IPS-18c (cell line): ENCODE data around the gene WNT7A.
"Not testable (repeated sequence)": the region's sequence is repeated elsewhere in the genome, so short reads cannot be mapped to it uniquely, and the experiment has no call there.

Source experiments
- H3K4me3 ChIP-seq: 2 replicates; pipeline ENCODE4 v1.7.0; 2013; ENCODE audit warnings: low read depth, mild to moderate bottlenecking, low read length, moderate library complexity; ENCODE audit not compliant: insufficient read depth
- H3K9me3 ChIP-seq: one replicate; pipeline ENCODE4 v1.6.1; 2013; ENCODE audit warnings: mild to moderate bottlenecking, low read length, moderate library complexity; ENCODE audit not compliant: control insufficient read depth, insufficient read depth

WNT7A gene

DNA sequence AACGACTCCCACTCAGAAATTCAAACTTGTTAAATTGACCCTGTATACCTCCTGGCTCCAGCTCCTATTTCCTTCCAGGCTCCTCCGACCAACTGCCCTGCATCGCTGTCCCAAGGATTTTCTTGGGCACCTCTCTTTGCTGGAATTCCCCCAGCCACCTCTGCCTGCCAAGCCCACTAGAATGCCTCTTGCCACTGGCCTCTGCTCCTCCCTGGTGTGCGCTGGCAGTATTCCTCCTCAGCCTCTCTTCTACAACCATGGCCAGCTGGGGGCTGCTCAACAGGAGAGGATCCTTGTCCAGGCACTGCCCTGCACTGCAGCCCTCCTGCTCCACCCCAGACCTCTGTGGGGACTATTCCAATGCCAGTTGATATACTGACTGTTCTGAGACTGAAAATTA, 7.4 kb downstream of the WNT7A start:
- no peak overlapping the region for H3K4me3 ChIP-seq
- H3K9me3 ChIP-seq, result no peaks in the 10 kb centered on the region

DNA sequence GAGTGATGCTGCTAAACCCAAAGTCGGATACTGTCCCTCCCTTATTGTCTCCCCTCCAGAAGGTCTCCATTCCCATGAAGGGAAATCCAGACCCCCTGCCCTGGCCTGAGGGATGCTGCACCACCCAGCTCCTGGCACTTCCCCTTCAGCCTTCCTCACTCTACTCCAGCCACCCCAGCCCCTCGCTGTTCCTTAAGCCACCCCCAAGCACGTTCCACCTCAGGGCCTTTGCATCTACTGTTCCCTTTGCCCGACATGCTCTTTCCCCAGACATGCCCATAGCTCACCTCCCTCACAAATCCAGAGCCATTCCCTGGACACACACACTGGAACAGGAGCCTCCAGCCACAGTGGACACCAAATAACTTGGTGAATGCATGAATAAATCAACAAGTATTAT, 8.1 kb downstream of the WNT7A start:
- Histone ChIP-seq H3K4me3 (no peak overlapping the region), H3K9me3 (no peaks in the 10 kb centered on the region)

DNA sequence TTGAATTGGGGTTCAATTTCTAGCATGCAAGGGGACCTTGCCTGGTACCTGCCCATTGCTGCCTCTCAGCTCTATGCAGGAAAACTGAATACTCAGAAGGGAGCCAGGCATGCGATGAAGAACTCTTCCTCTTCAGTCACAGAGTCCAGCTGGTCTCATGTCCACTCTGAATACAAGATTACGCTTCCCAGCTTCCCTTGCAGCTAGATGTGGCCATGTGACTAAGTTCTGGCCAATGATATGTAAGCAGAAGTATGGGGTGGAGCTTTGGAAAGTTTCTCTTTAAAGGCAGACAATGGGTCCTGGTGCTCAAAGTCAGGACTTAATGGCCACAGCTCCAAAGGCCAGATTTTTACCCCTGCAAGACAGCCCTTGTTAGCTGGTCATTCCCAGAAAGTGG, 9.0 kb downstream of the WNT7A start:
- H3K4me3 ChIP-seq, result no peak overlapping the region
- H3K9me3 ChIP-seq, result no peaks in the 10 kb centered on the region

DNA sequence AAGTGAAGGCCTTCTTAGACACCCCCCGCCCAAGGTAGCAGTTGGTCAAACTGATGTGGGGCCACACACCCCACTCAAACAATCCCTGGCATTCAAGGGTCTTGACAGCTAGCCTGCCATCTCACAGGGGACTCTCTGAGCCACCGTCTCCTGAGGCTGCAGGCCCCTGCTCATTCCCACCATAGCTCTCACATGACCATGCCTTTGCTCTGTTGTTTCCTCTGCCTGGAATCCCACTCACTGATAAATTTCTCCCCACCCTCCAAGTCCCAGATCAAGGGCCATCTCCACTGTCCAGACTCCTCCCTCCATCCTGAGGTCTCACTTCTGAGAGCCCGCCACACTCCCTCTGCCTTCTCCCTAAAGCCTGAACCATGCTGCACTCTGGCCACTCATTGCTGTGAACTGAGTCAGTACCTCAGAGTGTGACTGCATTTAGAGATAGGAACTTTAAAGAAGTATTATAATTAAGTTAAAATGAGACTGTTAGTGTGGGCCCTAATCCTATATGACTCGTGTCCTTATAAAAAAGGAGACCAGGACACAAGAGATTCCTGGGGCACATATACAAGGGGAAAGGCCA, 10.0 kb downstream of the WNT7A start:
- Histone ChIP-seq H3K4me3 (no peak overlapping the region), H3K9me3 (no peaks in the 10 kb centered on the region)

DNA sequence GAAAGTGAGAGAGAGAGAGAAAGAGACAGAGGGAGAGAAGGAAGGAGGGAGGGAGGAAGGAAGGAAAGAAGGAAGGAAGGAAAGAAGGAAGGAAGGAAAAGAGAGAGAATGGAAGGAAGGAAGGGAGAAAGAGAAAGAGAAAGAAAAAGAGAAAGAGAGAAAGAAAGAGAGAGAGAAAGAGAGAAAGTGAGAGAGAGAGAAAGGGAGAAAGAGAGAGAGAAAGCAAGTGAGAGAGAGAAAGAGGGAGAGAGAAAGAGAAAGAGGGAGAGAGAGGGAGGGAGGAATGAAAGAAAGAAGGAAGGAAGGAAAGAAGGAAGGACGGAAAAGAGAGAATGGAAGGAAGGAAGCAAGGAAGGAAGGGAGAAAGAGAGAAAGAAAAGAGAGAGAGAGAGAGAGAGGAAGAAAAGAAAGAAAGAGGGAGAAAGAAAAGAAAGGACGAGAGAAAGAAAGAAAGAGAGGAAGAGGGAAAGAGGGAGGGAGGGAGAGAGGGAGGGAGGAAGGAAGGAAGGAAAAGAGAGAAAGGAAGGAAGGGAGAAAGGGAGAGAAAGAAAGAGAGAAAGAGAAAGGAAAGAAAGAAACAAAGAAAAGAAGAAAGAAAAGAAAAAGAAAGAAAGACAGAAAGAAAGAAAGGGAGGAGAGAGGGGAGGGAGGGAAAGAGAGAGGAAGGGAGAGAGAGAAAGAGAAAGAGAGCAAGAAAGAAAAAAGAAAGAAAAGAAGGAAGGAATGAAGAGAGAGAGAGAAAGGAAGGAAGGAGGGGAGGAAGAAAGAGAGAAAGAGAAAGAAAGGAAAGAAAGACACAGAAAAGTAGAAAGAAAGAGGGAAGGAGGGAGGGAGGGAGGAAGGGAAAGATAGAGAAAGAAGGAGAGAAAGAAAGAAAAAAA, 10.8 kb downstream of the WNT7A start:
- Histone ChIP-seq H3K4me3 (no peak overlapping the region), H3K9me3 (no peaks in the 10 kb centered on the region)

DNA sequence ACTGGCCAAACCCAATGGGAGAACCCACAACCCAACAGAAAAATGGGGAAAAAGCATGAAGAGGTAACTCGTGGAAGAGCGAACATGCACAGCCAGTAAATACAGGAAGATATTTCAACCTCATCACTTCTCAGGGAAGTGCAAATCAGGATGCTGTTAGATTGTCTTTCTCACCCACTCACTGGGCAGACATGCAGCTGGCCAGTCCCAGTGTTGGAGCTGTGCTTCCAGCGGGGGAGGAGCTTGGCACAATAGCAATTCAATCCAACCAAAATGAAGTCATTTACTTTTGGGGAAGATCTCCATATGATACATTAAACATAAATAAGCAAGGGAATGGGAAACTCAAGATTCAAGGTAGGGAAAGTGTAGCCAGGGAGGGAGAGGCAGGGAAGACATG, 12.1 kb downstream of the WNT7A start:
- H3K4me3 ChIP-seq, result no peak overlapping the region
- no peaks in the 10 kb centered on the region for H3K9me3 ChIP-seq

DNA sequence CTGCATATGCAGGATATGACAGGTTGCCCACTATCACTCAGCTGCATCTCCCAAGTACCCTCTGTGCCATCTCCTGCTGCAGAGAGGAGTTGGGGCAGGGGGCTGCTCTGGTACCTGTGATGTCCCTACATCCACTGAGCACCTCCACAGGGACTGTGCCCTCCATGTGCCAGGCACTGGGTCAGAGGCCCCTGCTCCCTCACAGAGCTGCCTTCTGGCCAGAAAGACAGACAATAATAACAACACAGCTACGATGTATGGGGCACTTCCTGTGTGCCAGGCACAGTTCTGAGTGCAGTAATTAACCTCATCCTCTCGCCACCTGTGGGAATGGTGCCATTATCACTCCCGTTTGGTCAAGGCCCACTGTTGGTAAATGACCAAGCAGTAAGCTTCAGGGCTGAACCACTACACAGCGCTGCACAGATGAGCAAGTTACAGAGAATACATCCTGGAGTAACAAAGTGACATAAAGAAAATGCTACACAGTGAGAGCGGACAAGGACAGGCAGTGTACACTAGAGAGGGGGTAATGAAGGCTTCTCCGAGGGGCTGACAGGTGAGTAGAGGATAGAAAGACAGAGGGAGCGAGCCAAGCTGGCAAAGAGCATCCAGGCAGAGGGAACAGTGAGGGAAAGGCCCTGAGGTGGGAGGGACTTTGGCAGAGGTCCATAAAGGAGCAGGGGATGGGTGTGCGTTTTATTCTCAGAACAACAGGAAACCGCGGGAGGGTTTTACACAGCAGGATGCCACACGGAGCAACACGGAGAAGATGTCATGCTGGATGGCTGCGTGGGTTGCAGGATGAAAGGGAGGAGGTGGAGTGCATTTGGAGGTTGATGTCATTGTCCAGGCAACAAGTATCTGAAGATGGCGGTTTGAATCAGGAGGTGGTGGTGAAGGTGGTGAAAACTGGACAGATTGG, 13.6 kb downstream of the WNT7A start:
- Histone ChIP-seq H3K4me3 (no peak overlapping the region), H3K9me3 (no peaks in the 10 kb centered on the region)

DNA sequence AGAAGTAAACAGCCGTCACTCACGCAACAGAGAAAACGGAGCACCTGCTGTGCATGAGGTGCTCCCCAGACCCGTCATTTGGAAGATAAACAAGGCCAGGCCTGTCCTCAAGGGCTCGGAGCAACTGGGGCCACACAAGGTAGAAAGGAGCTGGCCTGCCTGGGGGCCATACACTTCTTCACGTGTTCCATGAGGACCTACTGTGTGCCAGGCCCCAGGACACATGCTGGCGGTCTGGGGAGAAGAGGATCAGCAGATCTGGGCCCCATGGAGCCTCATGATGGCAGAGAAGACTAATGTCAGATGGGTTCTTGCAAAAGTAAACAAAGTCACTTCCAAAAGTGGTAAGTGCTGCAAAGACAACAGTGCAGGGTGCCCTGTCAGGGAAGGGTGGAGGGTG, 14.3 kb downstream of the WNT7A start:
- Histone ChIP-seq H3K9me3 (no peaks in the 10 kb centered on the region), H3K4me3 (no peak overlapping the region)

DNA sequence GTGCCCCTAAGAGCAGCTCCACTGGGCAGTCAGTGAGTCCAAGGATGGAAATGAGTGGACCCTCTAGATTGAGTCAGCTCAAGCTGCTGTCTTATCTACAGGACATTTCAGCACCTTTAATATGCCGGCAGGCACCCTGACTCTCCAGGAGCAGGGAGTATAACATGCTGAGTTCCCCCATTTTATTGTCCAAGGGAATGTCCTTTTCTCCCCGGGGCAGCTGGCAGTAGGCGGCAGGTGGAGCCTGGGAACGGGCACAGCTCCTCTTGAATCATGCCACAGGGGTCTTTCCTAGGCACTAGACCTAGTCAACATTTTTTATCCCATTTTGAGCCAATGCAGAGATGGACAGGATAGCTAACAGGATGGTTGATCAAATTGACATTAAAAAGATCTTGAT, 14.8 kb downstream of the WNT7A start:
- H3K4me3 ChIP-seq, result no peak overlapping the region
- no peaks in the 10 kb centered on the region for H3K9me3 ChIP-seq

DNA sequence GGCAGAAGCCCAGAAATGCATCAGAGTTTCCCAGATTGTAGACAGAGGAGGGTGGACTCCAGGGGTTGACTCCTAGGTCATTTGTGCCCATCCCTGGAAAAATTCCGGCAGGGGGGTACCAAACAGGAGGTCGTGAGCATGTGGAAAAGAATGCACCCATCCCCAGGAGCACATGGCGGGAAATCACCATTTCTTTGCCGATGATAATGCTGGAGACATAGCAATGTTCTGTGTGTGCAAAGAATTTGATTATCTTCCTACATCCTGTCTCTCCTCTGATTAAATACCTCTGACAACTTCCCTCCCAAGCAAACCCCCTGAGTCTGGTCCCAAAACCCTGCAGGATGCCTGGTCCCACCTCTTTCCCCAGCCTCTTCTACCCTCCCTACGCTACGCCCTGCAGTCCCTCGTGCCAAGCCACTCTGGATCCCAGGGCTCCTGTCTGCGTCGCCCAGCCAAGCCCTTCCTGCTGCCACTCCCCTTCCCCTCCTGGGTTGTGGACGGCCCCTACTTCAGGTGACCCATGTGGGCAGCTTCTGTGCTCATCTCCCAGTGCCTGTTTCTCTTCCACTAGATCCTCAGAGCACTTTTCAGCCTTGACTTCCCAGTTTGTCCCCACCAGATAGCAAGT, 15.8 kb downstream of the WNT7A start:
- H3K4me3 ChIP-seq, result no peak overlapping the region
- no peaks in the 10 kb centered on the region for H3K9me3 ChIP-seq

DNA sequence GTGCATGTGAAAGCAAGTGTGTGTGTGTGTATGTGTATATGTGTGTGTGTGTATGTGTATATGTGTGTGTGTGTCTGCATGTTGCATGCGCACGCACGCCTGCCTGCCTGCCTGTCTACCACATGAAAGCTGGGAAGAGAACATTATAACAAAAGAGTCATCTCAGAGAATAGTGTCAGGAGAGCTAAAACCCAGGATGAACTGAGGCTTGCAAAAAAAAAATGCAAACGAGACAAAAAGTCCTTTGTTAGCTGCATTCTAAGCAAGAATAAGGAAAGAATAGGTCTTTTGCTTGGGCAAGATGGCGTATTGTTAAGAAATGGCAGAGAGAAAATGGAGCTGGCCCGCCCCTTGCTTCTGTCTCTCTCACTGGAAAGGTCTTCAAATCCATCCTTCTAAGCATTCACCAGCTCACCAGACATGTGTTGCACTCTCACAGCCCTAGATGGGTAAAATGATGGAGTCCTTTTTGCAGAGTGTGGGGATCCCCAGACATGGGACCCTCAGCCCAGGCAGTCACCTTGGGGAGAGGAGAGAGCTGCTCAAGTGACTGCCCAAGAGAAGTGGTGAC, 16.4 kb downstream of the WNT7A start:
- Histone ChIP-seq H3K9me3 (no peaks in the 10 kb centered on the region), H3K4me3 (no peak overlapping the region)

DNA sequence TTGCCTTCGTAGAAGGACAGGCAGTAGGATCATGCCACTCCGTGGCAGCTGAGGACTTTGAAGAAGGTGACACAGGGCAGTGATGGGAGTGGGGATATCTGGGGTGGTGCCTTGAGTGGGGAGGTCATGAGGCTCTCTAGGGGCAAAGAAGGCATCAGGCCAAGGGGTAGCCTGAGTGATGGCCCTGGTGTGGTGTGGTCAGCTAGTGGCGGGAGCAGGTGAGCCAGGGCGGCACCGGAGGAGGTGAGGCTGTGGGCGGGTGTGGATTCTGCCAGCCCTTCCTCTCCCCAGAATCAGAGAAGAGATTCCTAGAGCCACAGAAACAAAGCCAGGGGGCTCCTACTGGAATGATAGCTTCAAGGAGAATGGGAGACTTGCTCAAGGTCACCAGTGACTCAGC, 18.4 kb downstream of the WNT7A start:
- Histone ChIP-seq H3K4me3 (no peak overlapping the region), H3K9me3 (no peaks in the 10 kb centered on the region)

DNA sequence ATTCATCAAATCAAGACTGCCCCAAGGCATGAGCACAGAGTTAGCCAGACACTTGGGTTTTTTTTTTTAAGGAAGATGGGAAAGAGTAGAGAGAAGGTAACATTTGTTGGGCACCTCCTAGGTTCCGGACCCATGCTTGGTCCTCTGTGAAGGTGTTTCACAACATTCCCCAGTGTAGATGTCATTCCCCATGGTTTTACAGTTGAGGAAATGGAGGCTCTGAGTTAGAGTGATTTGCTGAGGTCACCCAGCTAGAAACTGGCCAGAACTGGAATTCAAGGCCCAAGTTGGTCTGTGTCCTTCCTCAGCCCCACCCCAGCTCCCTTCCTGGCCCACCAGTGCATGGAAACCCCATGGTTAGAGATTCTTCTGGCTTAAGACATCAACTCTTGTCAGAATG, 19.9 kb downstream of the WNT7A start:
- H3K4me3 ChIP-seq, result no peak overlapping the region
- H3K9me3 ChIP-seq, result no peaks in the 10 kb centered on the region

DNA sequence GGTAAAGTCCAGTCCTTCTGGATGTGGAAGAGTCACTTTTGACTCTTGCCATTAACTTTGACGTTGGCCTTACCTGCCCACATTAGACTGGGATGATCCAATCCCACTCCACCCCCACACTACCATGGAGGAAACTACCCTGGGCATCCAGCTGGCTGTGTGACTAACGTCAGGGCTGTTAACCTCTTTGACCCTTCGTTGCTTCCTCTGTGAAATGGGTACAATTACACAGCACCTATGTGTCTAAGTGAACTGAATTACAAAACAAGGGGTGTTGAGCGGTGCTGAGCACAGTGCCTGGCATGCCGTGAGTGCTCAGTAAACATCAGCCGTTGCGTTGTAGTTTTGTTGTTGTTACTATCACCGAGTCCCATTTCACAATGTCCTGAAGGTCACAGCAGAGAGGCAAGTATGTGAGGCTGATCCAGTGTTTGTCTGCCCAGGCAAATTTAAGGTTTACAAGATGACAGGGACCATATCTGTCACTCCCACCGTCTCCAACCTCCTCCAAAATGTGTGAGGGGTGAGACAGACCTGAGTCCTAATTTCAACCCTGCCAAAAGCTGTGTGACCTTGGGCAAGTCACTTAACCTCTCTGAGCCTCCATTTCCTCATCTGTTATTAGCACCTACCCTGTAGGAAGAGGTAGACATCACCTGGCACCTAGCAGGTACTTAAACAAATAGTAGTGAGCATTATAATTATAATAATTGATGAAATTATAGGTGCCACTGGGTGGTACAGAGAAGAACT, 20.9 kb downstream of the WNT7A start:
- Histone ChIP-seq H3K9me3 (no peaks in the 10 kb centered on the region), H3K4me3 (no peak overlapping the region)

DNA sequence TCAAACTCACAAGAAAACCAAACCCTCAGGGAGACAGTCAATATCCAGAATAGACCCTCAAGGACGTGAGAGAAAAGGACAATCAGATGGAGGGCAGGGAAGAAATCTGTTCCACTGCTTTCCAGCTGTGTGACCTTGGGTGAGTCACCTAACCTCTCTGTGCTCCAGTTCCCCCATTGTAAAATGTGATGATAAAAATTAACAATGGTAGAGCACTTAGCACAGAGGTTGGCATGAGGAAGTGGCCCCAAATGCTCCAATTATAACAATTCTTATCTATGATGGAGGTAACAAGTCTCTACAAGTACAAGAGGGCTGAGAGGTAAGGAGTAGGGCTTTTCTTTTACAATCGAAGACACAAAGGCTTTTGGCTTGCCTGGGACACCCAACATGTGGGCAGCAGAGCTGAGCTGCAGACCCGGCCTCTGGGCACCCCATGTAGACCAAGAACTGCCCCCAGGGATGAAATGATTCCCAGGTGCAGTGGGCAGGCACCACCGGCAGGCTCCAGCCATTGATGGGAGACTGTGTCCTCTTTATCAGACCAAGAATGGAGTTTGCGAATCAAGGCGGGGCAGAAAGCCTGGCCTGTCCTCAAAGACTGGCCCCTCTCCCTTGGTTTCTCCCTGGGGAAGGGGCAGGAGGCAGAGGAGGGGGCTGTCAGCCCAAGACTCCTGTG, 22.0 kb downstream of the WNT7A start:
- H3K4me3 ChIP-seq, result no peak overlapping the region
- no peaks in the 10 kb centered on the region for H3K9me3 ChIP-seq

DNA sequence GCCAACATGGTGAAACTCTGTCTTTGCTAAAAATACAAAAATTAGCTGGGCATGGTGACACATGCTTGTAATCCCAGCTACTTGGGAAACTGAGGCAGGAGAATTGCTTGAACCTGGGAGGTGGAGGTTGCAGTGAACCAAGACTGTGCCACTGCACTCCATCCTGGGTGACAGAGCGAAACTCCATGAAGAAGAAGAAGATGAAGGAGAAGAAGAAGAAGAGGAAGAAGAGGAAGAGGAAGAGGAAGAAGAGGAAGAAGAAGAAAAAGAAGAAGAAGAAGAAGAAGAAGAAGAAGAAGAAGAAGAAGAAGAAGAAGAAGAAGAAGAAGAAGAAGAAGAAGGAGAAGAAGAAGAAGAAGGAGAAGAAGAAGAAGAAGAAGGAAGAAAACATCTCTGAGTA, 23.2 kb downstream of the WNT7A start:
- H3K4me3 ChIP-seq, H3K9me3 ChIP-seq: not testable (repeated sequence)
